ENCODE measurements around the gene NUMB.

- TF ChIP-seq POLR2AphosphoS5 (IDR thresholded peaks at IDR 0.05; ENCODE audit: low read depth, low read length) (no peak), POLR2A (IDR thresholded peaks at IDR 0.05; ENCODE audit: low read depth, low read length) (no peak), TAF1 (IDR thresholded peaks at IDR 0.05; ENCODE audit: borderline replicate concordance, low read depth, low read length) (no peak)
These were observed 168.1 kb downstream of the NUMB start for GRCh38 chr14:73290279-73290678.
